HEK293 (cell line): ENCODE measurements around the gene ERAP2.

Experiments used
- FEZF1 ChIP-seq: fragments of 450-650 bp; formaldehyde crosslinking; IDR thresholded peaks from 2 replicates; pipeline ENCODE4 v1.5.1; 2016; ENCODE audit warnings: missing biosample characterization, missing genetic modification characterization
- GLIS1 ChIP-seq: fragments of 450-650 bp; formaldehyde crosslinking; IDR thresholded peaks from 2 replicates; pipeline ENCODE4 v1.5.1; 2016; ENCODE audit warnings: missing biosample characterization, missing genetic modification characterization
- KLF10 ChIP-seq: fragments of 450-650 bp; IDR thresholded peaks from 2 replicates; pipeline ENCODE4 v1.5.1; 2018; ENCODE audit warnings: missing biosample characterization, mild to moderate bottlenecking, missing genetic modification characterization
- SALL2 ChIP-seq: fragments of 450-650 bp; formaldehyde crosslinking; IDR thresholded peaks from 2 replicates; pipeline ENCODE4 v1.5.0; 2017; ENCODE audit warnings: missing biosample characterization, mild to moderate bottlenecking, missing genetic modification characterization, borderline replicate concordance
- SCRT2 ChIP-seq: fragments of 450-650 bp; formaldehyde crosslinking; IDR thresholded peaks from 2 replicates; pipeline ENCODE4 v1.5.1; 2016; ENCODE audit warnings: missing biosample characterization, missing genetic modification characterization
- ZBTB1 ChIP-seq: fragments of 450-650 bp; formaldehyde crosslinking; IDR thresholded peaks from 2 replicates; pipeline ENCODE4 v1.5.1; 2016; ENCODE audit warnings: missing biosample characterization, missing genetic modification characterization
- ZBTB17 ChIP-seq: fragments of 450-650 bp; formaldehyde crosslinking; IDR thresholded peaks from 2 replicates; pipeline ENCODE4 v1.5.1; 2016; ENCODE audit warnings: missing biosample characterization, missing genetic modification characterization
- ZBTB21 ChIP-seq: fragments of 450-650 bp; formaldehyde crosslinking; IDR thresholded peaks from 2 replicates; pipeline ENCODE4 v1.5.1; 2017; ENCODE audit warnings: missing biosample characterization, missing genetic modification characterization
- ZEB2 ChIP-seq: fragments of 450-650 bp; formaldehyde crosslinking; IDR thresholded peaks from 2 replicates; pipeline ENCODE4 v1.5.1; 2016; ENCODE audit warnings: missing biosample characterization, missing genetic modification characterization
- ZFP69B ChIP-seq: fragments of 450-650 bp; formaldehyde crosslinking; IDR thresholded peaks from 2 replicates; pipeline ENCODE4 v1.5.1; 2016; ENCODE audit warnings: missing biosample characterization, missing genetic modification characterization
- ZNF184 ChIP-seq: fragments of 450-650 bp; IDR thresholded peaks from 2 replicates; pipeline ENCODE4 v1.5.1; 2018; ENCODE audit warnings: missing biosample characterization, mild to moderate bottlenecking, missing genetic modification characterization
- ZNF354C ChIP-seq: fragments of 450-650 bp; formaldehyde crosslinking; IDR thresholded peaks from 2 replicates; pipeline ENCODE4 v1.5.1; 2016; ENCODE audit warnings: missing biosample characterization, missing genetic modification characterization, low read depth, borderline replicate concordance
- ZNF366 ChIP-seq: fragments of 450-650 bp; formaldehyde crosslinking; conservative IDR thresholded peaks from 2 replicates; pipeline ENCODE4 v1.5.1; 2016; ENCODE audit warnings: missing biosample characterization, missing genetic modification characterization
- ZNF561 ChIP-seq: fragments of 450-650 bp; IDR thresholded peaks from 2 replicates; pipeline ENCODE4 v1.5.1; 2018; ENCODE audit warnings: missing biosample characterization, missing genetic modification characterization, borderline replicate concordance
- ZNF596 ChIP-seq: fragments of 450-650 bp; IDR thresholded peaks from 2 replicates; pipeline ENCODE4 v1.5.0; 2018; ENCODE audit warnings: missing biosample characterization, mild to moderate bottlenecking, missing genetic modification characterization, moderate library complexity
- ZNF791 ChIP-seq: fragments of 450-650 bp; formaldehyde crosslinking; IDR thresholded peaks from 2 replicates; pipeline ENCODE4 v1.5.1; 2016; ENCODE audit warnings: missing biosample characterization, missing genetic modification characterization
- ZNF843 ChIP-seq: fragments of 450-650 bp; formaldehyde crosslinking; IDR thresholded peaks from 2 replicates; pipeline ENCODE4 v1.5.1; 2016; ENCODE audit warnings: missing biosample characterization, missing genetic modification characterization
- TF ChIP-seq, protein P1 (sequence below): fragments of 450-650 bp; formaldehyde crosslinking; IDR thresholded peaks from 2 replicates; pipeline ENCODE4 v1.5.1; 2017; ENCODE audit warnings: missing biosample characterization, missing genetic modification characterization
- TF ChIP-seq, protein P2 (sequence below): fragments of 450-650 bp; formaldehyde crosslinking; IDR thresholded peaks from 2 replicates; pipeline ENCODE4 v1.5.1; 2017; ENCODE audit warnings: missing biosample characterization, missing genetic modification characterization
- TF ChIP-seq, protein P3 (sequence below): fragments of 450-650 bp; formaldehyde crosslinking; IDR thresholded peaks from 2 replicates; pipeline ENCODE4 v1.5.1; 2016; ENCODE audit warnings: missing biosample characterization, missing genetic modification characterization
- TF ChIP-seq, protein P4 (sequence below): fragments of 450-650 bp; formaldehyde crosslinking; IDR thresholded peaks from 2 replicates; pipeline ENCODE4 v1.5.1; 2016; ENCODE audit warnings: missing biosample characterization, missing genetic modification characterization
- TF ChIP-seq, protein P5 (sequence below): fragments of 450-650 bp; formaldehyde crosslinking; IDR thresholded peaks from 2 replicates; pipeline ENCODE4 v1.5.1; 2016; ENCODE audit warnings: missing biosample characterization, missing genetic modification characterization
- TF ChIP-seq, protein P6 (sequence below): fragments of 450-650 bp; formaldehyde crosslinking; IDR thresholded peaks from 2 replicates; pipeline ENCODE4 v1.5.1; 2016; ENCODE audit warnings: missing biosample characterization, missing genetic modification characterization
- TF ChIP-seq, protein P7 (sequence below): fragments of 450-650 bp; formaldehyde crosslinking; IDR thresholded peaks from 2 replicates; pipeline ENCODE4 v1.5.1; 2017; ENCODE audit warnings: missing biosample characterization, missing genetic modification characterization
- TF ChIP-seq, protein P8 (sequence below): fragments of 450-650 bp; formaldehyde crosslinking; IDR thresholded peaks from 2 replicates; pipeline ENCODE4 v1.5.1; 2016; ENCODE audit warnings: missing biosample characterization, missing genetic modification characterization

Gene ERAP2

DNA sequence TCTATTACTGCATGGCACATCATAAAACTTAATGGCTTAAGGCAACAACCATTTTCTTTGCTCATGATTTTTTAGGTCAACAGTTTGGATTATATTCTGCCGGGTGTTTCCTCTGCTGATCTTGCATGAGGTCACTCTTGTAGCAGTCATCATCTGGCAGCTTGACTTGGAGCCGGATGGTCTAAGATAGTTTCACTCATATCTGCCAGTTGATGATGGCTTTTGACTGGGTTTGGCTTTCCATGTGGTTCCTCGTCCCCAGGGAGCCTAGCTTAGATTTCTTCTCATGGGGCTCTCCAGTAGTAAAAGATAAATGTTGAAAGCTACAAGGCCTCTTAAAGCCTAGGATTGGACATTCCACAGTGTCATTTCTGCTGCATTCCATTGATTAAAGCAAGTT is 87.0 kb downstream of the ERAP2 start (continued):
- TF ChIP-seq, protein P1, sequence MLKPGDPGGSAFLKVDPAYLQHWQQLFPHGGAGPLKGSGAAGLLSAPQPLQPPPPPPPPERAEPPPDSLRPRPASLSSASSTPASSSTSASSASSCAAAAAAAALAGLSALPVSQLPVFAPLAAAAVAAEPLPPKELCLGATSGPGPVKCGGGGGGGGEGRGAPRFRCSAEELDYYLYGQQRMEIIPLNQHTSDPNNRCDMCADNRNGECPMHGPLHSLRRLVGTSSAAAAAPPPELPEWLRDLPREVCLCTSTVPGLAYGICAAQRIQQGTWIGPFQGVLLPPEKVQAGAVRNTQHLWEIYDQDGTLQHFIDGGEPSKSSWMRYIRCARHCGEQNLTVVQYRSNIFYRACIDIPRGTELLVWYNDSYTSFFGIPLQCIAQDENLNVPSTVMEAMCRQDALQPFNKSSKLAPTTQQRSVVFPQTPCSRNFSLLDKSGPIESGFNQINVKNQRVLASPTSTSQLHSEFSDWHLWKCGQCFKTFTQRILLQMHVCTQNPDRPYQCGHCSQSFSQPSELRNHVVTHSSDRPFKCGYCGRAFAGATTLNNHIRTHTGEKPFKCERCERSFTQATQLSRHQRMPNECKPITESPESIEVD (tag by site-specific recombination), result peak; percentile 65
- no peak for TF ChIP-seq ZNF354C
- peak; percentile 37 for TF ChIP-seq GLIS1 (tag by site-specific recombination)
- TF ChIP-seq ZBTB17 (tag by site-specific recombination), result peak; percentile 80
- peak; percentile 74 for TF ChIP-seq ZNF366 (tag by site-specific recombination)
- TF ChIP-seq, protein P2, sequence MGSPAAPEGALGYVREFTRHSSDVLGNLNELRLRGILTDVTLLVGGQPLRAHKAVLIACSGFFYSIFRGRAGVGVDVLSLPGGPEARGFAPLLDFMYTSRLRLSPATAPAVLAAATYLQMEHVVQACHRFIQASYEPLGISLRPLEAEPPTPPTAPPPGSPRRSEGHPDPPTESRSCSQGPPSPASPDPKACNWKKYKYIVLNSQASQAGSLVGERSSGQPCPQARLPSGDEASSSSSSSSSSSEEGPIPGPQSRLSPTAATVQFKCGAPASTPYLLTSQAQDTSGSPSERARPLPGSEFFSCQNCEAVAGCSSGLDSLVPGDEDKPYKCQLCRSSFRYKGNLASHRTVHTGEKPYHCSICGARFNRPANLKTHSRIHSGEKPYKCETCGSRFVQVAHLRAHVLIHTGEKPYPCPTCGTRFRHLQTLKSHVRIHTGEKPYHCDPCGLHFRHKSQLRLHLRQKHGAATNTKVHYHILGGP (tag by site-specific recombination), result no peak
- peak; percentile 48; the same call in 1 of the 2 replicates for TF ChIP-seq ZNF843
- TF ChIP-seq ZBTB21 (tag by site-specific recombination), result peak; percentile 69
- TF ChIP-seq SCRT2 (tag by site-specific recombination), result peak; percentile 76
- TF ChIP-seq ZNF596 (tag by site-specific recombination), result no peak
- no peak for TF ChIP-seq ZNF791
- TF ChIP-seq ZBTB1 (tag by site-specific recombination), result 0 out of 2 replicates have a peak, but pooled peaks have one; percentile 24
- TF ChIP-seq, protein P3, sequence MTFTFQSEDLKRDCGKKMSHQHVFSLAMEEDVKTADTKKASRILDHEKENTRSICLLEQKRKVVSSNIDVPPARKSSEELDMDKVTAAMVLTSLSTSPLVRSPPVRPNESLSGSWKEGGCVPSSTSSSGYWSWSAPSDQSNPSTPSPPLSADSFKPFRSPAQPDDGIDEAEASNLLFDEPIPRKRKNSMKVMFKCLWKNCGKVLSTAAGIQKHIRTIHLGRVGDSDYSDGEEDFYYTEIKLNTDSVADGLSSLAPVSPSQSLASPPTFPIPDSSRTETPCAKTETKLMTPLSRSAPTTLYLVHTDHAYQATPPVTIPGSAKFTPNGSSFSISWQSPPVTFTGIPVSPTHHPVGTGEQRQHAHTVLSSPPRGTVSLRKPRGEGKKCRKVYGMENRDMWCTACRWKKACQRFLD (tag by site-specific recombination), result no peak
- TF ChIP-seq, protein P4, sequence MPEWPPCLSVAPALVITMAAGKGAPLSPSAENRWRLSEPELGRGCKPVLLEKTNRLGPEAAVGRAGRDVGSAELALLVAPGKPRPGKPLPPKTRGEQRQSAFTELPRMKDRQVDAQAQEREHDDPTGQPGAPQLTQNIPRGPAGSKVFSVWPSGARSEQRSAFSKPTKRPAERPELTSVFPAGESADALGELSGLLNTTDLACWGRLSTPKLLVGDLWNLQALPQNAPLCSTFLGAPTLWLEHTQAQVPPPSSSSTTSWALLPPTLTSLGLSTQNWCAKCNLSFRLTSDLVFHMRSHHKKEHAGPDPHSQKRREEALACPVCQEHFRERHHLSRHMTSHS (tag by site-specific recombination), result no peak
- peak; percentile 43; the same call in 1 of the 2 replicates for TF ChIP-seq FEZF1
- 0 out of 2 replicates have a peak, but pooled peaks have one; percentile 31 for TF ChIP-seq KLF10 (tag by site-specific recombination)
- TF ChIP-seq, protein P5, sequence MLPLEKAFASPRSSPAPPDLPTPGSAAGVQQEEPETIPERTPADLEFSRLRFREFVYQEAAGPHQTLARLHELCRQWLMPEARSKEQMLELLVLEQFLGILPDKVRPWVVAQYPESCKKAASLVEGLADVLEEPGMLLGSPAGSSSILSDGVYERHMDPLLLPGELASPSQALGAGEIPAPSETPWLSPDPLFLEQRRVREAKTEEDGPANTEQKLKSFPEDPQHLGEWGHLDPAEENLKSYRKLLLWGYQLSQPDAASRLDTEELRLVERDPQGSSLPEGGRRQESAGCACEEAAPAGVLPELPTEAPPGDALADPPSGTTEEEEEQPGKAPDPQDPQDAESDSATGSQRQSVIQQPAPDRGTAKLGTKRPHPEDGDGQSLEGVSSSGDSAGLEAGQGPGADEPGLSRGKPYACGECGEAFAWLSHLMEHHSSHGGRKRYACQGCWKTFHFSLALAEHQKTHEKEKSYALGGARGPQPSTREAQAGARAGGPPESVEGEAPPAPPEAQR (tag by site-specific recombination), result no peak
- TF ChIP-seq, protein P6, sequence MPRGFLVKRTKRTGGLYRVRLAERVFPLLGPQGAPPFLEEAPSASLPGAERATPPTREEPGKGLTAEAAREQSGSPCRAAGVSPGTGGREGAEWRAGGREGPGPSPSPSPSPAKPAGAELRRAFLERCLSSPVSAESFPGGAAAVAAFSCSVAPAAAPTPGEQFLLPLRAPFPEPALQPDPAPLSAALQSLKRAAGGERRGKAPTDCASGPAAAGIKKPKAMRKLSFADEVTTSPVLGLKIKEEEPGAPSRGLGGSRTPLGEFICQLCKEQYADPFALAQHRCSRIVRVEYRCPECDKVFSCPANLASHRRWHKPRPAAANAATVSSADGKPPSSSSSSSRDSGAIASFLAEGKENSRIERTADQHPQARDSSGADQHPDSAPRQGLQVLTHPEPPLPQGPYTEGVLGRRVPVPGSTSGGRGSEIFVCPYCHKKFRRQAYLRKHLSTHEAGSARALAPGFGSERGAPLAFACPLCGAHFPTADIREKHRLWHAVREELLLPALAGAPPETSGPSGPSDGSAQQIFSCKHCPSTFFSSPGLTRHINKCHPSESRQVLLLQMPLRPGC, result 0 out of 2 replicates have a peak, but pooled peaks have one; percentile 69
- TF ChIP-seq ZNF184 (tag by site-specific recombination), result peak; percentile 80; the same call in 1 of the 2 replicates
- peak; percentile 89 for TF ChIP-seq ZEB2 (tag by site-specific recombination)
- TF ChIP-seq SALL2 (tag by site-specific recombination), result no peak
- TF ChIP-seq, protein P7, sequence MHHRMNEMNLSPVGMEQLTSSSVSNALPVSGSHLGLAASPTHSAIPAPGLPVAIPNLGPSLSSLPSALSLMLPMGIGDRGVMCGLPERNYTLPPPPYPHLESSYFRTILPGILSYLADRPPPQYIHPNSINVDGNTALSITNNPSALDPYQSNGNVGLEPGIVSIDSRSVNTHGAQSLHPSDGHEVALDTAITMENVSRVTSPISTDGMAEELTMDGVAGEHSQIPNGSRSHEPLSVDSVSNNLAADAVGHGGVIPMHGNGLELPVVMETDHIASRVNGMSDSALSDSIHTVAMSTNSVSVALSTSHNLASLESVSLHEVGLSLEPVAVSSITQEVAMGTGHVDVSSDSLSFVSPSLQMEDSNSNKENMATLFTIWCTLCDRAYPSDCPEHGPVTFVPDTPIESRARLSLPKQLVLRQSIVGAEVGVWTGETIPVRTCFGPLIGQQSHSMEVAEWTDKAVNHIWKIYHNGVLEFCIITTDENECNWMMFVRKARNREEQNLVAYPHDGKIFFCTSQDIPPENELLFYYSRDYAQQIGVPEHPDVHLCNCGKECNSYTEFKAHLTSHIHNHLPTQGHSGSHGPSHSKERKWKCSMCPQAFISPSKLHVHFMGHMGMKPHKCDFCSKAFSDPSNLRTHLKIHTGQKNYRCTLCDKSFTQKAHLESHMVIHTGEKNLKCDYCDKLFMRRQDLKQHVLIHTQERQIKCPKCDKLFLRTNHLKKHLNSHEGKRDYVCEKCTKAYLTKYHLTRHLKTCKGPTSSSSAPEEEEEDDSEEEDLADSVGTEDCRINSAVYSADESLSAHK (tag by site-specific recombination), result 0 out of 2 replicates have a peak, but pooled peaks have one; percentile 26
- 0 out of 2 replicates have a peak, but pooled peaks have one; percentile 42 for TF ChIP-seq ZFP69B (tag by site-specific recombination)
- peak; percentile 24; the same call in 1 of the 2 replicates for TF ChIP-seq ZNF561 (tag by site-specific recombination)
- TF ChIP-seq, protein P8, sequence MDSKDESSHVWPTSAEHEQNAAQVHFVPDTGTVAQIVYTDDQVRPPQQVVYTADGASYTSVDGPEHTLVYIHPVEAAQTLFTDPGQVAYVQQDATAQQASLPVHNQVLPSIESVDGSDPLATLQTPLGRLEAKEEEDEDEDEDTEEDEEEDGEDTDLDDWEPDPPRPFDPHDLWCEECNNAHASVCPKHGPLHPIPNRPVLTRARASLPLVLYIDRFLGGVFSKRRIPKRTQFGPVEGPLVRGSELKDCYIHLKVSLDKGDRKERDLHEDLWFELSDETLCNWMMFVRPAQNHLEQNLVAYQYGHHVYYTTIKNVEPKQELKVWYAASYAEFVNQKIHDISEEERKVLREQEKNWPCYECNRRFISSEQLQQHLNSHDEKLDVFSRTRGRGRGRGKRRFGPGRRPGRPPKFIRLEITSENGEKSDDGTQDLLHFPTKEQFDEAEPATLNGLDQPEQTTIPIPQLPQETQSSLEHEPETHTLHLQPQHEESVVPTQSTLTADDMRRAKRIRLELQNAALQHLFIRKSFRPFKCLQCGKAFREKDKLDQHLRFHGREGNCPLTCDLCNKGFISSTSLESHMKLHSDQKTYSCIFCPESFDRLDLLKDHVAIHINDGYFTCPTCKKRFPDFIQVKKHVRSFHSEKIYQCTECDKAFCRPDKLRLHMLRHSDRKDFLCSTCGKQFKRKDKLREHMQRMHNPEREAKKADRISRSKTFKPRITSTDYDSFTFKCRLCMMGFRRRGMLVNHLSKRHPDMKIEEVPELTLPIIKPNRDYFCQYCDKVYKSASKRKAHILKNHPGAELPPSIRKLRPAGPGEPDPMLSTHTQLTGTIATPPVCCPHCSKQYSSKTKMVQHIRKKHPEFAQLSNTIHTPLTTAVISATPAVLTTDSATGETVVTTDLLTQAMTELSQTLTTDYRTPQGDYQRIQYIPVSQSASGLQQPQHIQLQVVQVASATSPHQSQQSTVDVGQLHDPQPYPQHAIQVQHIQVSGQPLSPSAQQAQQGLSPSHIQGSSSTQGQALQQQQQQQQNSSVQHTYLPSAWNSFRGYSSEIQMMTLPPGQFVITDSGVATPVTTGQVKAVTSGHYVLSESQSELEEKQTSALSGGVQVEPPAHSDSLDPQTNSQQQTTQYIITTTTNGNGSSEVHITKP (tag by site-specific recombination), result peak; percentile 46
